Raji (cell line): ENCODE data around the gene GABRE.

Experiments used
- POLR2A ChIP-seq: IDR thresholded peaks from 2 replicates; pipeline ENCODE4 v1.6.1; 2011; ENCODE audit warnings: low read depth, low read length, control low read depth; ENCODE audit not compliant: insufficient read depth

Gene GABRE

DNA sequence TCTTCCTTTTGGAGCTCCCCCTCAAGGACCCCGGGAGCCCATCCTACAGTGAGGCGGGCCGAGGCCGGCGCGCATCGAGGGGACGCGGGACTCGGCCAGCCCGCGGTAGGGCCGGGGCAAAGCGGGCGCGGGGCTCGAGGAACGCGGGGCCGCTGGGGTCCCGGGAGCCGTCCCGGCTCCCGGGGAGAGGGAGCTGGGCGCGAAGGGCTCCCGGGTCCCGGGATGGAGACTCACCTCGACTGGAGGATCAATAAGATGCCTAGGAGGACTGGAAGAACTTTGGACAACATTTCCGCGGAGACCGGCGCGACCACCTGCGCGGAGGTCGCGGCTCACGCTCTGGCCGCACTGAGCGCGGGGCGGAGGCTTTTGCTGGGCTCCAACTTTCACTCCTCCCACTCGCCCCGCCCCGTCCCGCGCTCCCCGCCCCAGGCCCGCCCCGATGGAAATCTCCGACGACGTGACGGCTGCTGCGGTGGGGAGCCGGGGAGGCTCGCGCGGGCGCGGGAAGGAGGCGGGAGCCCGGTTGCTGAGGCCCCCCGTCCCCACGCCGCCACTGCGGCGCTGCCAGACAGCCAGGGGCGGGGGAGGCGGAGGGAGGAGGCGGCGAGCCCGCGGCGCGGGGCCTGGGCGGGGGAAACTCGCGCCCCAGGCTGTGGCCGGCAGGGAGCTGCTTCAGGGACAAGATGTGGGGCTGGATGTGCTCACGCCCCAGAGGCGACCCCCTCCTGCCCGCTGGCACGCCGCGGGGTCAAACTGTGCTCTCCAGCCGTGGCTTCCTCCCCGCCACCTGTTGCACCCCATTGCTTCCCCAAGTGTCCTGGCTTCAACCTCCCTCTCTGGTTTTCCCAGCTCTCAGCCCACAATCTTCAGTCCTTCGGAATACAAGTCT, at the start of gene GABRE:
Gene GABRE, minus strand, starts transcription at position 341 of the 892 bp plus-strand sequence. Its CDS starts 51 bp downstream, at position 290.
- TF ChIP-seq POLR2A: no peak

DNA sequence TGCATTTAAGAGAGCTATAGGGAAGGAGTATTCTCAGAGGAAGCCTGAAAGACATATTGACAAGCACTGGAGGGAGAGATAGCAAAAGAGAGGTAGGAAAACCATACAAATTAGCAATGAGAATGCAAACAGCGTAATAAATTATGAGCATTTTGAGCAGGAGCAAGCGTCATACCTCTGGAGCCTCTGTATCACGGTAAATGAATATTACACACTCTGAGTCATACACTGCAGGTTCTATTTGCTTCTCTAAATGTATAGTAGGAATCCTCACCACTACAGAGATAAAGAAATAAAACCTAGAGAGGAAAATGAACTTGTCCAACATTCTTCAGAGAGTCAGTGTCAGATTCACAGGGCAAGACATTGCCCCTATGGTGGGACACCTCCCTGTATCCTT, 46.4 kb upstream of the GABRE start:
- TF ChIP-seq POLR2A: no peak

DNA sequence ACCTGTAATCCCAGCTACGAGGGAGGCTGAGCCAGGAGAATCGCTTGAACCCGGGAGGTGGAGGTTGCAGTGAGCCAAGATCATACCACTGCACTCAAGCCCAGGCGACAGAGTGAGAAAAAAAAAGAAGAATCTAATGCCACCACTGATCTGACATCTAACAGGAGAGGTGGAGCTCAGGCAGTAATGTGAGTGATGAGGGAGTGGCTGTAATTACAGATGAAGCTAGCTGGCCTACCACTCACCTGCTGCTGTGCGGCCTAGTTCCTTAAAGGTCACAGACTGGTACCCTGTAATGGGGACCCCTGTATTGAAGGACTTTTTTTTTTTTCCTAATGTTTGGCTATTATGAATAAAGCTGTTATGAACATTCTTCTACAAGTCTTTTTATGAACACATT, 25.3 kb upstream of the GABRE start:
- no peak for TF ChIP-seq POLR2A

DNA sequence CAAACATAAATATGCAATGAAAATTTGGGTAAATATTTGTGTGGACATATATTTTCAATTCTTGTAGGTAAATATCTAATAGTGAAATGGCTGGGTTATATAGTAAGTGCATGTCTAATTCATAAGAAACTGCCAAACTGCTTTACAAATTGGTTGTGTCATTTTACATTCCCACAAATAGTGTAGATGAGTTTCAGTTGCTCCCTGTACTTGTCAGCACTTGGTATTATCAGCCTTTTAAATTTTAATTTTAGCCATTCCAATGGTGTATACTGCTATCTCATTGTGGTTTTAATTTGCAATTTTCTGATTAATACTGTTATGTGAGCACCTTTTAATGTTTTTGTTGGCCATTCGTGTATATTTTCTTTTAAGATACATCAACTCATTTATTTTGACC, 23.1 kb upstream of the GABRE start:
- TF ChIP-seq POLR2A: no peak

DNA sequence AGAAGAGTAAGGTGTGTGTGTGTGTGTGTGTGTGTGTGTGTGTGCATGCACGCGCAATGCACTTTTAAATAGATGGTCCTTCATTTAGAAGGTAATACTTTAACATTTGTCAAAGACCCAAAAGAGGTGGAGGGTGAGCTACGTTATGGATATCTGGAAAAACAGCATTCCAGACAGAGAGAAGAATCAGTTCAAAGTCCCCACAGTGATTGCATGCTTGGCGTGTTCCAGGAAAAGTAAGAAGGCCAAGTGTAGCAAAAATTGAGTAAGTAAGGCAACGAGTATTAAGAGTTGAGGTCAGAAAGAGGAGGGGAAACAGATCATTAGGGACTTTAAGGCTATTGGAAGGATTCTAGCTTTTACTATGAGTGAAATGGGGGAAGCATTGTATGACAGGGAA, 21.9 kb upstream of the GABRE start:
- no peak for TF ChIP-seq POLR2A

DNA sequence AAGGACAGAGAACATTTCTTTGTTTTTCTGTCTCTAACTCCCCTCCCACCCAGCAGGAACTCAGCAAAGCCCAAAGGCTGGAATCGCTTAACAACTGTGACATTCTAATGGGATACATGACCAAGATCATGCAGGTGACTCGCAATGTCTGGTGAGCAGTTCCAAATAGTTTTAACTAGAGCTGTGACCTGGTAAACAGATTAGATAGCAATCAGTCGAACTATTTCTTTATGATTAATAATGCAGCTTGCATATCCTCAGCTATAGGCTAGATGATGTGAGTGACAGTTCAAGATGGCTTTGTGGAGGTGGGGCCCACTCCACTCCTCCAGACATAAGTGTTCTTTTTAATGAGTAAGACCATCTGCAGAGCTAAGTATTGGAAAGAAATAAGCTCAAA, 20.0 kb upstream of the GABRE start:
- TF ChIP-seq POLR2A: no peak

GRCh38 chrX:151988706-151989299, 14.3 kb upstream of the GABRE start:
- TF ChIP-seq POLR2A: no peak

GRCh38 chrX:151987108-151987507, 12.6 kb upstream of the GABRE start:
- no peak for TF ChIP-seq POLR2A

DNA sequence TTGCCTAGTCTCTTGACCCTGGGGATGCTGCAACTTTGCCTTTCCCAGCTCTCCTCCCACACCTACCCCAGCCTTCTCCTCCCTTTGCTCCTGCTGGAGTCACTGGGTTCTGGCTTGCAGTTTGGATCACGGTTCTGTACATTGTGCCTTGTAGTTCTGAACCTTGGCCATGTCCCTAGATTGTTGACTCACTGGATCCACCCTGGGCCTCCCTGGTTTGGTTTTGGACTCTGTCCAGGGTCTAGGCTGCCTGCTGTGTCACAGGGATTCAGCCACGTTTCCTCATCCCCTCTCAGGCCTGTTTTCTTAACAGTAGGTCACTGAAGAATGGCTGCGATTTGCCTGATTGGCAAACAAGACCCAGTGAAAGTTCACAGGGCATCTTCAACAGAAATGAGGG, 11.5 kb upstream of the GABRE start:
- TF ChIP-seq POLR2A: no peak

DNA sequence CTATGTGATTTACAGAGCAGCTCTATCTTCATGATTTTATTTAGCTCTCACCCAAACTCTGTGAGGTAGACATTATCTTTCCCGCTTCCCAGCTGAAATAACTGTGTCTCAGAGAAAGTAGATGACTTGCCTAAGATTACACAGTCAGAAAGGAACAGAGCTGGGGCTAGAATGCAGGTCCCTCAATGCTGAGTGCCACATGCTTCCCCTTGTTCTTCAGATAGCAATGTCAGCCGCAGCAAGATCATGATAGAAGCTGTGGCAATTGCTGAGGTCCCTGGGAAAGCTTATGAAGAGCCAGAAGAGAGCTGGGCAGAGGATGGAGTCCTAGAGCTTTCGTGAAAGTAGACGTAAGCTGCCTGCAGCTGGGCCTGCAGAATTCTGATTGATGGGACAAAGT, 11.1 kb upstream of the GABRE start:
- TF ChIP-seq POLR2A: no peak

DNA sequence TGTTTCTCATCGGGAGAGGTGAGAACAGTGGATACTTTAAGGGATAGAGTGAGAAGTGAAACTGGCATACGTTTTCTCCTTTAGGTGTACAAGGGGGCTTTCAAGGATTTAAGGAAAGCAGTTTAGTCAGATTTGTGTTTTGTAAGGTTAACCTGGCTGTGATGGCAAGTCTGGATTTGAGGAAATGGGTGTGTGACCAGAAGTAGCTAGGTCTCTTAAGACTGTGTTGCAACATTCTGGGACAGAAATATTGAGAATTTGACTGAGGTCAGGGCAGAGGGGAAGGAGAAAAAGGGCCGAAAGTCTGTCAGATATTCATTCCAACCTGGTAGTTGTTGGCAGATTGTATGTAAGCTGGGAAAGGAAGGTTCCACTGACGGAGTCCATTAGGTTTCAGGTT, 10.4 kb upstream of the GABRE start:
- no peak for TF ChIP-seq POLR2A

GRCh38 chrX:151984328-151984727, 9.9 kb upstream of the GABRE start:
- no peak for TF ChIP-seq POLR2A

DNA sequence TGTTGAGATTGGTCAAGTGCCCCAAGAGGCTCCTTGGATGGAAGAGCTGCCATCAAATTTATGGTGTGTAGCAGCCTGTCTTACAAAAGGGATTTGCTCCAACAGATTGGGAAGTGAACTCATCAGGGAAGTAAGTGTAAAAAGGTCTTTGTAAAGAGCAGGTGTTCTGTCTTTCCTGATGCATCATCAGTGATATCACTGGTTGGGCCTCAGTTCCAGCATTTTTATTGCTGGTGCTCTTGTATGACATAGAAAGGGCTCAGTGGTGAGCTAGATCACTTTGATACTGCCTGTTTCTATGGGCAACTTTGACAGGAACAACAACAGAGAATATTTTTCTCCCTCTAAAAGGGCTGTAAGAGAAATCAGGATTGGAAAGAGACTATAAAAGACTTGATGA, 8.7 kb upstream of the GABRE start:
- no peak for TF ChIP-seq POLR2A

GRCh38 chrX:151982222-151982621, 7.7 kb upstream of the GABRE start:
- no peak for TF ChIP-seq POLR2A

- no peak for TF ChIP-seq POLR2A
Observed at GRCh38 chrX:151981129-151981528, 6.7 kb upstream of the GABRE start.

GRCh38 chrX:151977923-151978322, 3.4 kb upstream of the GABRE start:
- TF ChIP-seq POLR2A: no peak

GRCh38 chrX:151977009-151977408, 2.5 kb upstream of the GABRE start:
- TF ChIP-seq POLR2A: no peak

- TF ChIP-seq POLR2A: no peak
Observed at GRCh38 chrX:151975736-151976275, 1.3 kb upstream of the GABRE start.
